Measurements from ENCODE around the gene PEX7.

- TF ChIP-seq YY1 (IDR thresholded peaks at IDR 0.05; ENCODE audit: low read depth, low read length) (no peak), POLR2A (IDR thresholded peaks at IDR 0.05; ENCODE audit: low read depth, low read length) (no peak), IKZF1 (conservative IDR thresholded peaks at IDR 0.05) (no peak), CBX3 (IDR thresholded peaks at IDR 0.05; ENCODE audit: borderline replicate concordance, low read depth) (no peak), POLR2AphosphoS2 (IDR thresholded peaks at IDR 0.05; ENCODE audit: low read depth, low read length) (no peak), ZNF384 (IDR thresholded peaks at IDR 0.05; ENCODE audit: borderline replicate concordance, low read depth, low read length) (no peak), CHD4 (IDR thresholded peaks at IDR 0.05) (no peak)
- TF ChIP-seq, protein P1, sequence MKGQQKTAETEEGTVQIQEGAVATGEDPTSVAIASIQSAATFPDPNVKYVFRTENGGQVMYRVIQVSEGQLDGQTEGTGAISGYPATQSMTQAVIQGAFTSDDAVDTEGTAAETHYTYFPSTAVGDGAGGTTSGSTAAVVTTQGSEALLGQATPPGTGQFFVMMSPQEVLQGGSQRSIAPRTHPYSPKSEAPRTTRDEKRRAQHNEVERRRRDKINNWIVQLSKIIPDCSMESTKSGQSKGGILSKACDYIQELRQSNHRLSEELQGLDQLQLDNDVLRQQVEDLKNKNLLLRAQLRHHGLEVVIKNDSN (IDR thresholded peaks at IDR 0.05; ENCODE audit: borderline replicate concordance, extremely low read length, insufficient read depth, low read depth, low read length) = no peak
- TF ChIP-seq, protein P2, sequence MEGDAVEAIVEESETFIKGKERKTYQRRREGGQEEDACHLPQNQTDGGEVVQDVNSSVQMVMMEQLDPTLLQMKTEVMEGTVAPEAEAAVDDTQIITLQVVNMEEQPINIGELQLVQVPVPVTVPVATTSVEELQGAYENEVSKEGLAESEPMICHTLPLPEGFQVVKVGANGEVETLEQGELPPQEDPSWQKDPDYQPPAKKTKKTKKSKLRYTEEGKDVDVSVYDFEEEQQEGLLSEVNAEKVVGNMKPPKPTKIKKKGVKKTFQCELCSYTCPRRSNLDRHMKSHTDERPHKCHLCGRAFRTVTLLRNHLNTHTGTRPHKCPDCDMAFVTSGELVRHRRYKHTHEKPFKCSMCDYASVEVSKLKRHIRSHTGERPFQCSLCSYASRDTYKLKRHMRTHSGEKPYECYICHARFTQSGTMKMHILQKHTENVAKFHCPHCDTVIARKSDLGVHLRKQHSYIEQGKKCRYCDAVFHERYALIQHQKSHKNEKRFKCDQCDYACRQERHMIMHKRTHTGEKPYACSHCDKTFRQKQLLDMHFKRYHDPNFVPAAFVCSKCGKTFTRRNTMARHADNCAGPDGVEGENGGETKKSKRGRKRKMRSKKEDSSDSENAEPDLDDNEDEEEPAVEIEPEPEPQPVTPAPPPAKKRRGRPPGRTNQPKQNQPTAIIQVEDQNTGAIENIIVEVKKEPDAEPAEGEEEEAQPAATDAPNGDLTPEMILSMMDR (IDR thresholded peaks at IDR 0.05 in 2 of 3, conservative IDR thresholded peaks at IDR 0.05 in 1 of 3; ENCODE audit: control insufficient read depth in 2 of 3, extremely low read depth in 1 of 3, insufficient read depth in 1 of 3, low read depth in 3 of 3, low read length in 3 of 3) = no peak
- TF ChIP-seq, protein P3, sequence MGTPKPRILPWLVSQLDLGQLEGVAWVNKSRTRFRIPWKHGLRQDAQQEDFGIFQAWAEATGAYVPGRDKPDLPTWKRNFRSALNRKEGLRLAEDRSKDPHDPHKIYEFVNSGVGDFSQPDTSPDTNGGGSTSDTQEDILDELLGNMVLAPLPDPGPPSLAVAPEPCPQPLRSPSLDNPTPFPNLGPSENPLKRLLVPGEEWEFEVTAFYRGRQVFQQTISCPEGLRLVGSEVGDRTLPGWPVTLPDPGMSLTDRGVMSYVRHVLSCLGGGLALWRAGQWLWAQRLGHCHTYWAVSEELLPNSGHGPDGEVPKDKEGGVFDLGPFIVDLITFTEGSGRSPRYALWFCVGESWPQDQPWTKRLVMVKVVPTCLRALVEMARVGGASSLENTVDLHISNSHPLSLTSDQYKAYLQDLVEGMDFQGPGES (IDR thresholded peaks at IDR 0.05) = no peak
- TF ChIP-seq, protein P4, sequence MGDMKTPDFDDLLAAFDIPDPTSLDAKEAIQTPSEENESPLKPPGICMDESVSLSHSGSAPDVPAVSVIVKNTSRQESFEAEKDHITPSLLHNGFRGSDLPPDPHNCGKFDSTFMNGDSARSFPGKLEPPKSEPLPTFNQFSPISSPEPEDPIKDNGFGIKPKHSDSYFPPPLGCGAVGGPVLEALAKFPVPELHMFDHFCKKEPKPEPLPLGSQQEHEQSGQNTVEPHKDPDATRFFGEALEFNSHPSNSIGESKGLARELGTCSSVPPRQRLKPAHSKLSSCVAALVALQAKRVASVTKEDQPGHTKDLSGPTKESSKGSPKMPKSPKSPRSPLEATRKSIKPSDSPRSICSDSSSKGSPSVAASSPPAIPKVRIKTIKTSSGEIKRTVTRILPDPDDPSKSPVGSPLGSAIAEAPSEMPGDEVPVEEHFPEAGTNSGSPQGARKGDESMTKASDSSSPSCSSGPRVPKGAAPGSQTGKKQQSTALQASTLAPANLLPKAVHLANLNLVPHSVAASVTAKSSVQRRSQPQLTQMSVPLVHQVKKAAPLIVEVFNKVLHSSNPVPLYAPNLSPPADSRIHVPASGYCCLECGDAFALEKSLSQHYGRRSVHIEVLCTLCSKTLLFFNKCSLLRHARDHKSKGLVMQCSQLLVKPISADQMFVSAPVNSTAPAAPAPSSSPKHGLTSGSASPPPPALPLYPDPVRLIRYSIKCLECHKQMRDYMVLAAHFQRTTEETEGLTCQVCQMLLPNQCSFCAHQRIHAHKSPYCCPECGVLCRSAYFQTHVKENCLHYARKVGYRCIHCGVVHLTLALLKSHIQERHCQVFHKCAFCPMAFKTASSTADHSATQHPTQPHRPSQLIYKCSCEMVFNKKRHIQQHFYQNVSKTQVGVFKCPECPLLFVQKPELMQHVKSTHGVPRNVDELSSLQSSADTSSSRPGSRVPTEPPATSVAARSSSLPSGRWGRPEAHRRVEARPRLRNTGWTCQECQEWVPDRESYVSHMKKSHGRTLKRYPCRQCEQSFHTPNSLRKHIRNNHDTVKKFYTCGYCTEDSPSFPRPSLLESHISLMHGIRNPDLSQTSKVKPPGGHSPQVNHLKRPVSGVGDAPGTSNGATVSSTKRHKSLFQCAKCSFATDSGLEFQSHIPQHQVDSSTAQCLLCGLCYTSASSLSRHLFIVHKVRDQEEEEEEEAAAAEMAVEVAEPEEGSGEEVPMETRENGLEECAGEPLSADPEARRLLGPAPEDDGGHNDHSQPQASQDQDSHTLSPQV (IDR thresholded peaks at IDR 0.05) = no peak
These were observed 24.3 kb upstream of the PEX7 start for GRCh38 chr6:136798044-136798443.
